GM18517 (cell line): ENCODE results near the gene TKFC.
A peak's percentile ranks its signal among the peaks of the same experiment; 100 is the strongest.

Experiments used
- ATAC-seq: cut with Tn5 transposase; IDR thresholded peaks from one replicate; pipeline ENCODE4 v1.9.1; 2021; ENCODE audit warnings: mild to moderate bottlenecking, moderate library complexity; ENCODE audit not compliant: unreplicated experiment

The TKFC gene

DNA sequence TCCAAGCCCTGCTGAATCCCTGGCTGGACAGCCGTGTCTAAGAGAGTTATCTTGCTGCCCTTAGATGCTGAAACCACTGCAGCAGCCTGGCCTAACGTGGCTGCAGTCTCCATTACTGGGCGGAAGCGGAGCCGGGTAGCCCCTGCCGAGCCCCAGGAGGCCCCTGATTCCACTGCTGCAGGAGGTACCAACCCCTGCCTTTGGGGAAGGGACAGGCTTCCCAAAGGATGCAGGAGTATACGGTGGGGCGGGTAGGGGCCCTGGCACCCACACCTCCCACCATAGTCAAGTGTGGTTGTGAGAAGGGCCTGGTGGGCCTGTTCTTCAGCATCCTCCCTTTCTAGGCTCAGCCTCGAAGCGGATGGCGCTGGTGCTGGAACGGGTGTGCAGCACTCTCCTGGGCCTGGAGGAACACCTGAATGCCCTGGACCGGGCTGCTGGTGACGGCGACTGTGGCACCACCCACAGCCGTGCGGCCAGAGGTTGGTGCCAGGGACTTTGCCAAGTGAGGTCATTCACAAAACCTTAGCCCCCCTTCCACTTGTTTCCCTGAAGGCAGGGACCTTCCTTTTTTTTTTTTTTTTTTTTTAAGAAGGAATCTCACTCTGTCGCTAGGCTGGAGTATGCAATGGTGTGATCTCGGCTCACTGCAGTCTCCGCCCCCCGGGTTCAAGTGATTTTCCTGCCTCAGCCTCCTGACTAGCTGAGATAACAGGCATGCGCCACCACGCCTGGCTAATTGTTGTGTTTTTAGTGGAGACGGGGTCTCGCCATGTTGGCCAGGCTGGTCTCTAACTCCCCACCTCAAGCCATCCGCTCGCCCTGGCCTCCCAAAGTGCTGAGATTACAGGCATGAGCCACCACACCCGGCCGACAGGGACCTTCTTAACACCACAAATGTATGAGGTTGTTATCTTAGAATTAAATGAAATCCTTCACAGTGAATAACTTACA lies 11.0 kb downstream of the TKFC start:
- ATAC-seq, result no peak

DNA sequence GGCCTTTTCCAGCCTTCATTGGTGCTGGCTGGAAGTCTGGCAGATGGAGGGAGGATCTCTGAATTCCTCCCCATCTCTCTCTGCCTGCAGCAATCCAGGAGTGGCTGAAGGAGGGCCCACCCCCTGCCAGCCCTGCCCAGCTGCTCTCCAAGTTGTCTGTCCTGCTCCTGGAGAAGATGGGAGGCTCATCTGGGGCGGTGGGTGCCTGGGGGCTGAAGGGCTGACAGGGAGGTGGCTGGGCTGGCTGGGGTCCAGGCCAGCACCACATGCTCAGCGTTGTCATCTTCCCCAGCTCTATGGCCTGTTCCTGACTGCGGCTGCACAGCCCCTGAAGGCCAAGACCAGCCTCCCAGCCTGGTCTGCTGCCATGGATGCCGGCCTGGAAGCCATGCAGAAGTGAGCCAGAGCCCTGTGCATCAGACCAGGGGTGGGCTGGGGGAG lies 12.2 kb downstream of the TKFC start:
- ATAC-seq, result no peak

DNA sequence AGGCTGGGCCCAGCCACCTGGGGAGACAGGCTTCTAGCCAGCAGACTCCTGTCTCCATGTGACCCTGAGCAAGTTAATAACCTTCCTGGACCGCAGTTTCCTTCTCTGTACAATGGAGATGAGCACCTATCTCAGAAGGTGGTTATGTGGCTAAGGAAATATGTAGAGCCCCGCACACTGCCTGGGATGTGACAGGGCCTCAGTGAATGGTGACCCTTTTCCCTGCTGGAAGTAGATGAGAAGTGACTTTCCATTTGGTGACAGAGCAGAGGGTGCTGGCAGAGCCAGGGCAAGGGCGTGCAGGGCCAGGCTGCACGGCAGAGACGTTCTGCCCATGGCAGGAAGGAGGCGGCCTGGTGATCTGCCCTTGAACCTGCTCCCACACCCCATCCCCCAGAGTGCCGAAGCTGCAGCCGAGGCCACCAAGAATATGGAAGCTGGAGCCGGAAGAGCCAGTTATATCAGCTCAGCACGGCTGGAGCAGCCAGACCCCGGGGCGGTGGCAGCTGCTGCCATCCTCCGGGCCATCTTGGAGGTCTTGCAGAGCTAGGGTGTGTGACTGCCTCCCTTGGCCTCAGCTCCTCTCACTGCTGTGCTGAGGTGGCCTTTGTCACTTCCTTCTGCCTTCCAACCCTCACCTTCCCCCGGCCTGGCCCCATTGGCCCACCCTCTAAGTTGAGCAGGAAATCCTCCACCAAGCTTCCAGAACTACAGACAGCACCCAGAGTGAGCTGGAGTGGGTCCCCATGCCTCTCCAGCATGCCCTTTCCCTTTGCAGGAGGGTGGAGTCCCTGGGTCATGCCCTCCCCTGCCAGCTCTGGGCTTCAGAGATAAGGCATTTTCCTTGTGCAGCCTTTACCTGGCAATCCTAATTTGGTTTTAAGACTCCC lies 13.2 kb downstream of the TKFC start:
- ATAC-seq, result no peak

DNA sequence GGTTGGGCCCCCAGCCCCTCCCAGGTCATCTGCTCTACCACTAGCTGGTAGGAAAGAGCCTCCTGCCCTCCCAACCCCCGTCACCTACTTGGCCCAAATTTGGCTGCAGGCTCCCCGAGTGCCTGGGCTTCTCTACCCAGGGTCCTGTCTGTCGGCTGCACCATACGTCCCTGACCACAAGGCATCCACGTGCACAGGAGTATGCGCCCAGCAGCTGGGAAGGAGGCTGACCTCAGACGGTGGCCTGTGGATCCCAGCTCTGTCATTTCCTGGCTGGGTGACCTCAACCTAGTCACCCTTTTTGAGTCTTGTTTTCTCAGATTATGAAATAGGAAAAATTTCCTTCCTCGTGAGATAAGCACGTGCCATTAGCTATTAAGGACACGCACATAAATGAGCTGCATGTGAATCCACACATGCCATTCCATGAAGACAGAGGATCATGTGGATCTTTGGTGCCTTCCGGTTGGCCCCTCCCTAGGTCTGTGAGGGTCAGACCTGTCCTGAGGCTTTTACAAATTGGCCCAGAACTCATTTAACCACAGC lies 15.0 kb downstream of the TKFC start:
- ATAC-seq, result no peak

DNA sequence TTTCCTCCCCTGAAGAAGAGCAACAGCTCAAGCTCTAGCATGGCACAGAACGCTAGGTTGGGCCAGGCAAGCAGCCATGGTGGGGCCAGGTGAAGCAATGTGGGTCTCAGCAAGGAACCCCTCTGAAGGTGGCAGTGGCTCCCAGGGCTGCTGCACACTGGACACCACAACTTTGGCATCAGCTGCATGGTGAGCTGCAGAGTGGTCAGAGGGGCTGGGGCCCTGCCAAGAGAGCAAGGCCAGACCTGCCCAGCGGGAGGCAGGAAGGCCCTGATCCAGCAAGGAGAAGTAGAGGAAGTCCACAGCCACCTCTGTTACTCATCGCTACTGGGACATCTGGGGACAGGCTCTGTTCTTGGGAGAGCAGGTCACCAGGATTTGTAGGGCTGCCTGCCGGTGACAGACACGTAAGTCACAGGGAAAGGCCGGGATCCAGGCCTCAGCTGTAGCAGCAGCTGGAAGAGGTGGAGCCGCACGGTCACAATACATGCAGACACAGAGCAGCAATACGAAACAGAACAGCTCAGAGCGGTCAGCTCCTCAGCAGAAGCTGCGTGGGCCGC lies 16.2 kb downstream of the TKFC start:
- ATAC-seq, result no peak

DNA sequence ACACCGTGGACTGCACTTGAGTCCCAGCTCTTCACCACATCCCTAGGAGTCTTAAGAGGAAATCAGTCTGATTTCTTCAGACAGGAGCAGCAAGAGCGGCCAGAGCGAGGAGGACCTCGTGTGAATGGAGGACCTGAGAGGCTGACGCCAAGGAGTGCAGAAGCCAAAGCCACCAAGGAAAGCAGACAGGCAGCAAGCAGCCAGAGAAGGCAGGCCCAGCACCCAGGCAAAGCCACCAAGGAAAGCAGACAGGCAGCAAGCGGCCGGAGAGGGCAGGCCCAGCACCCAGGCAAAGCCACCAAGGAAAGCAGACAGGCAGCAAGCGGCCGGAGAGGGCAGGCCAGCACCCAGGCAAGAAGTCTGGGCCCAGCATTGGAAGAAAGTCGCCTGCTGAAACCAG lies 16.9 kb downstream of the TKFC start:
- no peak for ATAC-seq

DNA sequence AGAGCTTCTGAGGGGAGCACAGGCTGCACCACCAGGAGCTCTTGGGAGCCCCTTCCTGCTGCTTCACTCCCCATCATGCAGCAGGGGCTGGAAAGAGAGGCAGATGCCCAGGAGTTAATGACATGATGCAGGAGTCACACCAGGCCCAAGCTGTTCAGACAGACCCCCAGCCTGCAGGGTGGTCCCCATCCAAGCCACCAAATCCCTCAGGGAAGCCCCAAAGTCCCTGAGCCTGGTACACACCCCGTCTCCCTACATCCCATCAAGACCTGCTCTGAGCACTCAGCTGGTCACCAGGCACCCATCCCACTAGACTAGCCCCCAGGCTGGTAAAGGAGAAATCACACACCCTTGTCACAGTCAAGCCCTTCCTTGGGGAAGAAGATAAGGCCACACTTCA lies 17.3 kb downstream of the TKFC start:
- ATAC-seq, result no peak

DNA sequence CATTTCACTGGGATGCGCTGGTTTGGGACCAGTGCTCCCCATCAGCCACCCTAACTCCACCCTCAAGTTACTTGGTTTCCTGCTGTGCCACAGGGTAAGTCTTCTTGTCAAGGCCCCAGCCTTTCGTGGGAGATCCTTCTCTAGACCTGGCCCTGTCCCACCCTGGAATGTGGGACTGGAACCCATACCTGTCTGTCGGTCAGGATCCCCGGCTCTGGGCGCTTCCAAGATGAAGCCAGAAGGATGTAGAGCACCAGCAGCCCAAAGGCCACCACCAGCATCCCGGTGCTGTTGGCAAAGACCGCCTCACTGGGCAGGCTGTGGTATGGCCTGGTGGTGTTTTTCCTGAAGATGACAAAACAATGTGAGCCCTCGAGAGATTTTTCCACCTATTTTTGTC lies 17.8 kb downstream of the TKFC start:
- ATAC-seq, result no peak

DNA sequence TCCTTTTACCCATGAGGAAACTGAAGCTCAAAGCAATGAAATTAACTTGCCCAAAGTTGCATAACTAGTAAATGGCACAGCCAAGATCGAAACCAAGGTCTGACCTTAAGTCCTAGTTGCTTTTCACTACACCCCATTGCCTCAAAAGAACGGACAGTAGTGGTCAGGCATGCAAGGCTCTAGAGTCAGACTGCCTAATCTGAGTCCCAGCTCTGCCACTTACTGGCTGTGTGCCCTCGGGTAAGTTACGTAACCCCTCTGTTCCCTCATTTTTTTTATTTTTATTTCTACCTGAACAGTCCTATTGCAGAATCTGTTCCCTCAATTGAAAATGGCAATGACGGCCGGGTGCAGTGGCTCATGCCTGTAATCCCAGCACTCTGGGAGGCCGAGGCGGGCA lies 19.0 kb downstream of the TKFC start:
- no peak for ATAC-seq

DNA sequence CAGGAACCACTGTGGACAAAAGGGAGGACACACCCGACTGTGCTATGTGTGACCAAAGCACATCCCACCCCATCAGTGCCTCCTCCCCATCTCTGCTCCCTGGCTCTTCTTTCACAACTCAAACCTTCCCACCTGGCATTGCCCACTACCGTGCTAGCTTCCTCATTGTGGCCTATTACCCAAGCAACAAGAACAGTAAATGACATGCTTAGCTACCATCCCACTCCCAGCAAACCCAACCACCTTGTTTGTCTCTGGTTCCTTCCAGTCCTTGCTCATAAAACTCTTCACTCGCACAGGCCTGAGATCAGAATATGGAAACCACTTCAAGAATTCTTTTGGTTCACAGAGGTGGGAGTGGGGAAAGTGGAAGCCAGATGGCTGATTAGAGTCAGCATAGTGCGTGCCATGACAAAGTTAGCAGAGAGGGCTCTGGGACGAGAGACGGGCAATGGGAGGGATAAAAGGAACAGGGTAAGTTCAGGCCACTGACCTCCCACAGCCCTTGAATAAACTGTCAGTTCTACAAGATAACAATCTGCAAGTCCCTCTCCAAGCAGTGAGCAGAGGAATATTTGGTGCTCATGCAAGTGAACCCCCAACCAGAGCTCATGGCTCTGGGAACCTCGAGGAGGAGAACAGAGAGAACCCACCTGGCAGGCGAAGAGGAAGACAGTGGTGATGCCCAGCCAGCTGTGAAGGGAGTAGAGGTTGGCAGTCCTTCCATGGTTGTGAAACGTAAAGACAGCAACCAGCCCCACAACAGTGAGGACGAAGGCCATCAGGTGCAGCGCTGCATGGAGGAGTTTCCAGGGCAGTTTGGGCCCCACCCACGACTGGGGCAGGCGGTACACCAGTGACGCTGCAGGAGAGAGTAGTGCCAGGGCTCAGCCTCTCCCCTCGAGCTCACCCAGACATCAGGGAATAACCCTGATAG lies 20.4 kb downstream of the TKFC start:
- no peak for ATAC-seq

DNA sequence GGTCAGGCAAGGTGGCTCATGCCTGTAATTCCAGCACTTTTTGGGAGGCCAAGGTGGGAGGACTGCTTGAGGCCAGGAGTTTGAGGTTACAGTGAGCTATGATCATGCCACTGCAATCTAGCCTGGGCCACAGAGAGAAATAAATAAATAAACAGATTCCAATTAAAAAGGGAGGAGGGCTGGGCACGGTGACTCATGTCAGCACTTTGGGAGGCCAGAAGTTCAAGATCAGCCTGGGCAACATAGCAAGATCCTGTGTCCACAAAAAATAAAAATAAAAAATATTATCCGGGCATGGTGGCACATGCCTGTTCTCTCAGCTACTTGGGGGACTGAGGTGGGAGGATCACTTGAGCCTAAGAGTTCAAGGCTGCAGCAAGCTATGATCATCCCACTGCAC lies 21.2 kb downstream of the TKFC start:
- ATAC-seq, result no peak

DNA sequence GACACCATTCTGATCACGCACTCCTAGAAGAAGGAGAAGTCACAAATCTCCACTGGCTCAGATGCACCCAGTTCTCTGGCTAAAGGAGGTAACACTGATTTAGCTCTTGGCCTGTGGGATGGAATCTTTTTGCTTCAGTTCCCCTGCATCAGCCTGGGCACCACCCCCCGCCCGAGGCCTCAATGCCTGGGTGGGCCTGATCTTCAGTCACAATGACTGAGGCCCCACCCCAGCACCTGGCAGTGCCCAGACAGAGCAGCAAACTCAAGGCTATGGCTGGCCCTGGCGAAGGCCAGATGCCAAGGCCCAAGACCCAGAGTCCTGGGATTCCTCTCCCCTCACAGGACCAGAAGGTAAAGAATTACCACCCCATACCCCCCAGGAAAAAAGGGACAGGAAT lies 23.7 kb downstream of the TKFC start:
- ATAC-seq, result no peak

DNA sequence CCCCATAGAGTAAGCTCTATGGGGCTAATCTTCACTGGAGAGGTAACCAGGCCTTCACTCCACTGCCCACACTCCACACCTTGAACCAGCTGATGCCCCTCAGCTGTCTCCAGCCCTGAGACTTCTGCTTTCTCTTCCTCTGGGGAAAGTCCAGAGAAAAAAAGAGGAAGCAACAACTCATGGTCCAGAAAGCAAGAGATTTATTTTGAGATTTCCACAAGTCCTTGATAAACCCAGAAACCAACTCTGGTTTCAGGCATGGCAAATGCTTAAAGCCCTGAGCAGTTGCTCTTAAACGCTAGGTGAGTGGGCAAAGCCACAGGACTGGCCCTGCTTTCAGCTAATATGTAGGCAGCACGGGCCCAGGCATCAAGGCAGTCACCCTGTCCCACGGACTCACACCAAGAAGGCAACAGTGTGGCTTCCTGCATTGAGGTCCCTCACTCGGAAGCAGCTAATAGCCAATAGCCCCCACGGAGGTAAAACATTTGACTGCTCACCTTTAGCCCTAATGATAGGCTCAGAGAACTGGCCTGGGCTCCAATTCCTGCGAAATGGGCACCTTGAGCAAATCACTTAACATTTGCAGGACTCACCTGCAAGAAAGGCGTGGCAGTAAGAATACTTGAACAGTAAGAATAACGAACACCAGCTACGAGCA lies 24.3 kb downstream of the TKFC start:
- ATAC-seq, result peak; percentile 44

DNA sequence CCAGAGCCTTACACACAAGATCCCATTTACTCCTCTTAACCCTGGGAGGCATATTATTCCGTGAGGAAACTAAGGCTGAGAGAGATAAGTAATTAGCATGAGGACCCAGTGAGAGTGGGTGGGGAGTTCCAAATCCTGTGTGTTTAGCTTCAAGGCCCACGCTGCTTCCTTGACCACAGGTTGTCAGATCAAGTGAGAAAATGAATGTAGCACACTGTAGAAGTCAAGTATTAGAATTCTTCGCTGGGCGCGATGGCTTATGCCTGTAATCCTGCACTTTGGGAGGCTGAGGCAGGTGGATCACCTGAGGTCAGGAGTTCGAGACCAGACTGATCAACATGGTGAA lies 24.8 kb downstream of the TKFC start:
- ATAC-seq, result no peak

DNA sequence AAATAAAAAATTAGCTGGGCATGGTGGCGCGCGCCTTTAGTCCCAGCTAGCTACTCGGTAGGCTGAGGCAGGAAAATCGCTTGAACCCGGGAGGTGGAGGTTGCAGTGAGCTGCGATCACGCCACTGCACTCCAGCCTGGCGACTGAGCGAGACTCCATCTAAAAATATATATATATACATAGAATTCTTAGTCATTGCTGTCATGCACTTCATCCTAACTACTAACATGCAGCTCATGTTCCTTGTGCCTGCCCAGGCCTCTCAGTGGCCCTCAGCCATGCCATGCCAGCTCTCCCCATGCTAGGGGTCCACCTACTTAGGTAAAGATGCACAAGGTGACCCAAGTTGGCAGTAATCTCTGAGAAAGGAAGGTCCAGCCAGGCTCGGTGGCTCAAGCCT lies 25.5 kb downstream of the TKFC start:
- ATAC-seq, result no peak

DNA sequence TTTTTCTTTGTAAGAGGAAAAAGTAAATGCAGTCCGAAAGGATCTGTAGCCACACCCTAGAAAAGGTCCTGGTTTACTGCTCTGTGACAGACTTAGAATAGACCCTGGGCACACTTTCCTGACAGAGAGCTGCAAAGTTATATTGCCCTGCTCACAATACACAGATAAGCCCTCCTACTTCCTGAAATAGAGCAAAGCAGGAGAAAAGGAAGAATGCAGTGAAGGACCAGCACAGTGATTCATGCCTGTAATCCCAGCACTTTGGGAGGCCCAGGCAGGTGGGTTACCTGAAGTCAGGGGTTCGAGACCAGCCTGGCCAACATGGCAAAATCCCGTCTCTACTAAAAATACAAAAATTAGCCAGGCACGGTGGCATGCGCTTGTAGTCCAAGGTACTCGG lies 26.5 kb downstream of the TKFC start:
- ATAC-seq, result no peak

DNA sequence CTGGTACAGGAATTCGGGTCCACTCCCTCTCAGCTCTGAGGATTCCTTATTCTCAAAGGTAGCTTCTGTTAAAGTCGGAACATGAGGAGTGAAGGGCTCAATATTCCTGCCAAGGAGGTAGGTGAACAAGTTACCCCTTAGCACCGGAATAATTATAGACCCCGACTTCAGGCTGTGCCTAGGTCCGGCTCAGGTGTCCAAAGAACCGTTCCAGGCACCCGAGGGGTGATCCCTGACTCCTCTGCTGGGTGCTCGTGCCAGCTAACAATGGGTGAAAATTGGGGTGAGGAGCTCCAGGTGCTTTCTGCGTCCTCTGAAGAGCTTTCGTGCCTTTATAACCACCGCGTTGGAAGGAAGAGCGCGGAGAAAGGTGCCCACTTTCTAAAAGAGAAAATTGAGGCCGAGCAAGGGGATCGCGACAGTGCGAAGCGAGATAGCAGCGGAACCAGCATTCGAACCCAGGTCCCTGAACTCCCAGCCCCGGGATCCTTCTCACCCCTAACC lies 28.3 kb downstream of the TKFC start:
- ATAC-seq, result no peak

DNA sequence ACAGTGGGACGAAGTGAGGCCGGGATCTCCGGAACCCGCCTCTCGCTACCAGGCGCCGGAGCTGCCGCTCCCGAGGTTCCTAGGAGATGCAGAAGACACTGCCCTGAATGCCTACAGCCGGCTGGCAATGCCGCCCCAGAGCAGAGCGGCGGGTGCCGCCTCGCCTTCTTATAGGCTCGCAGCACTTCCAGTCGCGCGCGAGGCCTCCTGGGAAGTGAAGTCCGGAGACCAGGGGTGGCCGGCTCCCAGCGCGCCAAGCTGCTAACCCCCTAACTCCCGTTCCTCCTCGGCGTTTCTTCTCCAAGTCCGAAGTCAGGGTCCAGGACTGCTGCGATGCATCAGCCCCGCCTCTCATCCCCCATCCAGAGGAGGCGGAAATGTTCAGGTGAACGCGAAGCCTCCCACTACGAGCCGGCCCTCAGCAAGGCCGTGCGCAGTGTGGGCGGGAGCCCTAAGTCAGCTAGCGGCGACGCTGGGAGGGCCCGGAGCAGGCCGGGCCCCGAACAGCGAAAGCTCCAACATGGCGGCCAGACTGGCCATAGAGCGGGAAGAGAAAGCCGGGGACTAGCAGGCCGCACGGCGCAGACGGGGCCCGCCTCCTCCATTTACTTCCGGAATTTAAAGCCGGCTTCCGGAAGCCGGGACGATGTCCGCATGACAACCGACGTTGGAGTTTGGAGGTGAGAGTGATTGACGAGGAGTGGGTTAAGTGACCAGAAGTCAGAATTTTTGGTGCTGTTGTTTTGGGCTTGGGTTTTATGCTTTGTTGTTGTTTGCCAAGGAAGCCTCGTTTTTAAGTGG lies 28.9 kb downstream of the TKFC start, which contains the start of the genes CYB561A3 and TMEM138:
Gene CYB561A3, minus strand, starts transcription at position 142 of the 801 bp plus-strand sequence. CDS start 5,169 bp downstream, outside the sequence.
Gene TMEM138, plus strand, starts transcription at position 634 of the 801 bp plus-strand sequence. CDS start 2,017 bp downstream, outside the sequence.
- peak; percentile 75 for ATAC-seq
